Cardiac fibroblast (primary cell): ENCODE results near the gene MCL1.

Experiments used
- DNase-seq, 2 donors: peaks; one replicate each; pipeline versions ENCODE4 v3.0.0 to v3.0.0-alpha.2; 2010; ENCODE audit warnings: low read depth in 2 of 2
- H3K4me3 ChIP-seq, 2 donors: replicated peaks in 1 of 2; 1 replicate in 1 of 2; 2 replicates in 1 of 2; pipeline ENCODE4 v1.5.1; 2011; ENCODE audit warnings: low read depth in 2 of 2, low read length in 2 of 2, mild to moderate bottlenecking in 2 of 2, moderate library complexity in 1 of 2
- CTCF ChIP-seq: IDR thresholded peaks from one replicate; pipeline ENCODE4 v1.5.1; 2011; ENCODE audit warnings: low read depth, mild to moderate bottlenecking, low read length, inconsistent platforms

MCL1 gene

DNA sequence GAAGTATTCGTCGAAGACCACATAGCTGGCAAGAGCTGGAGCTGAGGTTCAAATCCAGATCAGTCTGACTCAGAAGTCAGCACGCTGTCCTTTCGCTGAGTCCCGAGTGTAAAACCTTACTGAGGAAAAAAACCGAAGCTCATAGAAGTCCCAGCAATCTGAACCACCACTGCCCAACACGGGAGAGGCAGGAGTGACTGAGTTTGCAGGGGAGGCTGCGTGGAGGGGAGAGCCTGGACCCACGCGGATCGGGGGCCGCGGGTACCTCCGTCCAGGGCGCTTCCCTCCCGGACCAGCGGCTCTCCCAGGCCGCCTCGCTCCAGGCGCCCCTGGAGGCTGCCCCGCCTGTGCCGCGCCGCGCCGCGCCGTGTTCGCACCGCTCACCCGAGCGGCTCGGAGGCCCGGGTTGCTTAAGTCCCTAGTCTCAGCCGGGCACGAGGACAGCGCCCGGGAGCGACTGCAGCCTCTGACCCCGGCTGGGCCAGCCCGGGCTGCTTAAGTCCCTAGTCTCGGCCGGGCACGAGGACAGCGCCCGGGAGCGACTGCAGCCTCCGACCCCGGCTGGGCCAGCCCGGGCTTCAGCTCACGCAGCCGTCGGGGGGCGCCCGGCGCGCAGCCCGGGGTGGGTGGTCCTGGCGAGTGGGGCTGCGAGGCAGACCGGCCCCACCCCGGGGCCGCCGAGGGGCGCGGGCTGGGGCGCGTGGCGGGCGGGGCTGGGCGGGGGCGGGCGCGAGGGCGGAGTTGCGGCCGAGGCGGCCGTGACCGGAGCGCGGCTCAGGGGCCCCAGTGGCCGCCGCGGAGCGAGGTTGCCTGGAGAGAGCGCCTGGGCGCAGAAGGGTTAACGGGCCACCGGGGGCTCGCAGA is 30.5 kb downstream of the MCL1 start, which contains the start of gene ADAMTSL4:
ADAMTSL4 (plus strand) TSS at position 777 of the 864 bp plus-strand sequence. CDS start 2,881 bp downstream, outside the sequence.
- peak within 1 kb of the TSS; percentile 50 to 57 for H3K4me3 ChIP-seq
- peak; percentile 81 to 86 for DNase-seq
- no peak for TF ChIP-seq CTCF

DNA sequence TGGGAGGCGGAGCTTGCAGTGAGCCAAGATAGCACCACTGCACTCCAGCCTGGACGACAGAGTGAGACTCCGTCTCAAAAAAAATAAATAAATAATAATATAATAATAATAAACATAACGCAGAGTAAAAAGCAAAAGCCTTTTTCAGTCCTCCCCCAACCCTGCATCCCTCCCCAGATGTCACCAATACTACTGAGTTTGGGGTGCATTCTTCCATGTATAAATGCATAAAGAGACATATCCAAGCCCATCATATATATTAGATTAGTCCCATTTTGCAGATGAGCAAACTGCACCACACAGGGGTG is 31.1 kb downstream of the MCL1 start:
- no peak for TF ChIP-seq CTCF
- DNase-seq, result no peak
- peak overlapping the region; percentile 46 to 57 for H3K4me3 ChIP-seq

DNA sequence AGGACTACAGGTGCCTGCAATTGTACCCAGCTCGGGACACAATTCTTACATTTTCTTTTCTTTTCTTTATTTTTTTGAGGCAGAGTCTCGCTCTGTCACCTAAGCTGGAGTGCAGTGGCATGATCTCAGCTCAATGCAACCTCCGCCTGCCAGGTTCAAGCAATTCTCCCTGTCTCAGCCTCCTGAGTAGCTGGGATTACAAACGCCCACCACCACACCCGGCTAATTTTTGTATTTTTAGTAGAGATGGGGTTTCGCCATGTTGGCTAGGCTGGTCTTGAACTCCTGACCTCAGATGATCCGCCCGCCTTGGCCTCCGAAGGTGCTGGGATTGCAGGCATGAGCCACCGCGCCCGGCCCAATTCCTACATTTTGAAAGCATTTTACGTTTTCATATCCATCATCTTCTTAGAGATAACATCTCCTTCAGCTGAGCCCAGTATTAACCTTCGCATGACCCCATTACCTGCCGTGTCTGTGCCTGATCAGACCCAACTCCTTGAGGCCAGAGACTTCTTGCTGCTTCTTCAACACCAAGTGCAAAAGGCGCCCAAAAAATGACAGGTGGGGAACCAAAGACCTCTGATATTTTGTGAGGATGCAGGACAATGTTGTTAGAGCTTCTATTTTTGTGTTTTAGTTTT is 33.0 kb downstream of the MCL1 start:
- TF ChIP-seq CTCF, result no peak
- H3K4me3 ChIP-seq, result no peak overlapping the region
- no peak for DNase-seq

- no peak for TF ChIP-seq CTCF
- DNase-seq, result no peak
- no peak overlapping the region for H3K4me3 ChIP-seq
Measured at GRCh38 chr1:150545486-150546032, 33.9 kb downstream of the MCL1 start.

DNA sequence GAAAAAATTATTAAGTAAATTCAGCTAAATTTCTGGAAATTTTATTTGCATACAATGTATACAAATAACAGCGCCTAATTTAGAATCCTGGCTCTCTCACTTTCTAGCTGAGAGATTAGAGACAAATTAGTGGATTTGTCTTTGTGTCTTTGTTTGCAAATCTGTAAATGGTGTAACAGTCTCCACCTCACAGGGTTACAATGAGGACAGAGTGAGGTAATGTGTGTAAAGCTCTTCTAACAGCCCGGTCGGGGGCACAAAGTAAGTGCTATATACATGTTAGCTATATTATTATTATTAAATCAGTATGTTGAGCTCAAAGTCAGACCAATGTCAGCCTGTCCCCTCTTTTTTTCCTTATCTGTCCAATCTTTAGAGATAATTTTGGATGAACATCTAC is 35.2 kb downstream of the MCL1 start:
- no peak for DNase-seq
- no peak for TF ChIP-seq CTCF
- no peak overlapping the region for H3K4me3 ChIP-seq

GRCh38 chr1:150543500-150544143 is 35.8 kb downstream of the MCL1 start:
- H3K4me3 ChIP-seq, result no peak overlapping the region
- no peak for TF ChIP-seq CTCF
- DNase-seq, result peak; percentile 65 to 70
